NCI-H2107 treated with DMSO at 0.1 percent for 48 hours (cell line): ENCODE results near the gene UBXN6.

Experiments used
- DNase-seq: peaks from one replicate; lab custom pipeline; 2025; ENCODE audit not compliant: unreplicated experiment; lab: John Stamatoyannopoulos, UW

UBXN6 gene, protein sequence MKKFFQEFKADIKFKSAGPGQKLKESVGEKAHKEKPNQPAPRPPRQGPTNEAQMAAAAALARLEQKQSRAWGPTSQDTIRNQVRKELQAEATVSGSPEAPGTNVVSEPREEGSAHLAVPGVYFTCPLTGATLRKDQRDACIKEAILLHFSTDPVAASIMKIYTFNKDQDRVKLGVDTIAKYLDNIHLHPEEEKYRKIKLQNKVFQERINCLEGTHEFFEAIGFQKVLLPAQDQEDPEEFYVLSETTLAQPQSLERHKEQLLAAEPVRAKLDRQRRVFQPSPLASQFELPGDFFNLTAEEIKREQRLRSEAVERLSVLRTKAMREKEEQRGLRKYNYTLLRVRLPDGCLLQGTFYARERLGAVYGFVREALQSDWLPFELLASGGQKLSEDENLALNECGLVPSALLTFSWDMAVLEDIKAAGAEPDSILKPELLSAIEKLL

DNA sequence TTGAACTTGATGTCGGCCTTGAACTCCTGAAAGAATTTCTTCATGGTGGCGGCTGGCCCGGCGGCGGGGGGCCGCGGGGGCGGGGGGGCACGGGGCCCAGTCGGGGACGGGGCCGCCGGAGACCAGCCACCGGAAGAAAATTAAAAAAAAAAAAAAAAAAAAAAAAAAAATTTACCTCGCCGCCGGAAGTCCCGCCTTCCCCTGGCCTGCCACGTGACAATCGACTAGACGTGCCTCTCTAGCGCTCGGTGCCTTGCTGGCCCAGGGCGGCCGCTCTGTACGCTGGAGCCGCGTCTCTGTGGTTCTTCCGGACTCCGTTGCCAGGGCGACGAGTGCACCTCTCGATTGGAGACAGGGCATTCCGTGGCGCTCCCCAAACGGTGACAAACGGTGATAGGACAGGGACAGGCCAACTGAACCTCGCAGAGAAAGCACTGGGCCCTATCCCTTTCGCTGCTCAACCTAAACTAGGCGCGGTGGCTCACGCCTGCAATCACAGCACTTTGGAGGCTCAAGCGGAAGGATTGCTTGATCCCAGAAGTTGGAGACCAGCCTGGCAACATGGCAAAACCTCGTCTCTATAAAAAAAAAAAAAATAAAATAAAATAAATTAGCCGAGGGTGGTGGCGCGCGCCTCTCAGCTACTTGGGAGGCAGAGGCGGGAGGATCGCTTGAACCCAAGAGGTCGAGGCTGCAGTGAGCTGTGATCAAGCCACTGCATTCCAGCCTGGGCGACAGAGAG lies at the start of gene UBXN6:
Gene UBXN6, minus strand, starts transcription at position 141 of the 742 bp plus-strand sequence. Its CDS starts 97 bp downstream, at position 44.
- DNase-seq = peak; percentile 91

DNA sequence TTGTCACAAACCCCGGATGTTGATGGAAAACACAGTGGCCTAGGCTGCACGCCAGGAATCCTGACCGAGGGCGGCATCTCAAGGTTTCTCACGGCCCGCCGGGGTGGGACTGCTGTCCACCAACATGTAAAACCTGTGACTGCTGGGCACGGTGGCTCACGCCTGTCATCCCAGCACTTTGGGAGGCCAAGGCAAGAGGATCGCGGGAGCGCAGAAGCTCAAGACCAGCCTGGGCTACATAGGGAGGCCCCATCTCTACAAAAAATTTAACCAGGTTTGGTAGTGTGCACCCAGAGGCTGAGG lies 49.5 kb upstream of the UBXN6 start:
- no peak for DNase-seq

DNA sequence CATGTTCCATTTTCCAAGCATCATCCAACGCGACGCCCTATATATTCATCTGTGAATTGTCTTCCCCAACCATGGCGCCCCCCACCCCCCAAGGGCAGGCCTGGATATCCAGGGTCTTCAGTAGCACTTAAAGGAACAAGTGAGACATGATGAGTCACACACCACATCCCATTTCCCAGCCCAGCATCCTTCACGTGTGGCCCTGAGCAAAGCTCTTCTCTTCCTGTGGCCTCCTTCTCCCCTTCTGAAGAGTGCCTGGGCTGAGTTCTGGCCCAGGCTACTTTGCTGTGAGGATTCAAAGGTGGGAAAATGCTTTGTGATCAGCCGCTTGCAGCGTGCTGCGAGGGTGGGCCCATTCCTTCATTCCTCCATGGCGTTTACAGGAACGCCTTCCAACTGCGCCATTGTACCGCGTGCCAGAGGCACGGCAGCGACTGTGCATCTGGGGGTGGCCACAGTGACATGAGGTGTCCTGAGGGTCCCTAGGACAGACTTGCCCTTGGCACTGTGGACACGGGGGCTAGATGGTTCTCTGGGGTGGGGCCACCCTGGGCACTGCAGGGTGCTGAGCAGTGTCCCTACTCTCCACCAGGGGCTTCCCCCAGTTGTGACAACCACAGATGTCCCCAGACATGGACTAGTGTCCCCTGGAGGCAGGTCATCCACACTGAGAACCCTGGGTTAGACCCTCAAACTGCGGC lies 49.0 kb upstream of the UBXN6 start:
- DNase-seq = no peak

DNA sequence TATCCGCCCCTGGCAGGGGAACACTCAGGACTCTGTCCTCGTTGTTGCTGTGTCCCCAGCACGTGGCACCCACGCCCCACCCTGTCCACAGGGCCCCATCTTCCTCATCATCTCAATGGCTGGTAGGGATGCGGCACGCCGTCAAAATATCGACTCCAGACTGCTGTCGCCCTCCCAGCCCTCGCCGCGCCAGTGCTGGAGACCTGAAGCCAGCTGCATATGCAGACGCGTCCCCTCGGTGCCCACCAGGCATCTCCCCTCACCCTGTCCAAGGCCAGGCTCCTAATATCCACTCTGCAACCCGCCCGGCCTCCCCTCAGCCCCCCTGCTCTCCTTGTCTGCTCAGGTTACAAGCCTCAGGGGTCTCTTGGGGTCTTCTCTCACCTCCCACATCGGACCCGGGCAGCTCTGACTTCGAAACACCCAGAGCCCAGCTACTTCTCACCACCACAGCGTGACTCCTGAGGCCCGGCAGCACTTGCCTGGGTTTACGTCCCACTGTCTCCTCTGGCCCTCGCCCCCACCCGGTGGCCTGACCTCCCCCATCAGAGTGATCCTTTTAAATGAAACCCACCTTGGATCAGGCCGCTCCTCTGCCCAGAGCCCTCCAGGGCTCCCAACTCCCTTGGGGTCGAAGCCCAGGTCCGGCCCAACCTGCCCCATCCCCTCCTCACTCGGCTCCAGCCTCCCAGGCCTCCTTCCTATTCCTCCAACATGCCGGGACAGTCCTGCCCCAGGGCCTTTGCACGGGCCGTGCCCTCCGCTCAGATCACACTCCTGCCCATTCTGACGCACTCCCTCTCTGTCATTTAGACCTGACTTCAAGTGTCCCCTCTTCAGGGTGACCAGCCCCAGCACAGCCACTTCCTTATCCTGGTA lies 48.2 kb upstream of the UBXN6 start:
- no peak for DNase-seq

DNA sequence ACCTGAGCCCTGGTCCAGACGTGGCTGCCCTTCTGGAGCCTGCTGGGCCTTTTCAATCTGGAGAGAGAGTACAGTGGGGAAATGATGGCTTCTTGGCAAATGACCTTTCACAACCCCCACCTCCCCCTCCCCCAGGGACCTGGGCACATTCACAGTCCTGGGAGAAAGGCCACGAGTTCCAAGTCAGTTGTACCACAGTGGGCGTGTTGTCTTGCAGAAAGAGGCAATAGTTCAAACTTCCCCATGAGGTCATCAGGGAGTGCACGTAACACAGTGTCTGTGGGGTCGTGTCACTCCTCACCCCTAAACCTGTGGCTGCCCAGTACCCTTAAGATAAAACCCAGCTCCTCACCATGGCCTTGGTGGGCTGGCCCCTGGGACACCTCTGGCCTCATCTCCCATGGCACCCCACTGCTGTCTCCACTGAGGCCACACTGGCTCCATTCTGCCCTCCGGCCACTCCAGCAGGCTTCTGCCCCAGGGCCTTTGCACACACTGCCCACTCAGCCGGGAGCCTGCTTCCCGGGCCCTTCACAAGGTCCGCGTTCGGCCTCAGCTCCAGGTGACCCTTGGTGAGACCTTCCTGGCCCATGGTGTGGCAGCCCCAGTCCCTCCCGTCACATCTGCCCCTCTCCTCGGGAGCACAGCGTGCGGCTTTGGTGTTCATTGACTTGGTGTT lies 47.4 kb upstream of the UBXN6 start:
- DNase-seq = no peak

DNA sequence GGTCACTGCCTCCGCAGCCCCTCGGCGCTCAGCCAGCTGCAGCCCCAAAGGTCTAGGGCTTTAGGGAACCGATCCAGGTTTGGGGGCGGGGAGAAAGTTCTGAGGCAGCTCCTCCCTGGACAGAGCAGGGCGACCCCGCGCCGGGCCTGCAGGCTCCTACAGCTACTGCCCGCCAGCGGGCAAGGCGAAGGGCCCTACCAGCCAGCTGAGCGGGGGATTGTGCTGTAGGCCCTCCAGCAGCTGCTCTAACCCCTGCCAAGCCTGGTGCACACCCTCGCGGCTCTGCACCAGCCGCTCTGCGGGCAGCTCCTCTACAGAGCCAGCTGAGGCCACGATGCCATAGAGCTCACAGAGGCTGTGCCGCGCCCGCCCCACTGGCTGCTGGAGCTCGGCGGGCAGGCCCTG lies 46.7 kb upstream of the UBXN6 start:
- DNase-seq = peak; percentile 17

DNA sequence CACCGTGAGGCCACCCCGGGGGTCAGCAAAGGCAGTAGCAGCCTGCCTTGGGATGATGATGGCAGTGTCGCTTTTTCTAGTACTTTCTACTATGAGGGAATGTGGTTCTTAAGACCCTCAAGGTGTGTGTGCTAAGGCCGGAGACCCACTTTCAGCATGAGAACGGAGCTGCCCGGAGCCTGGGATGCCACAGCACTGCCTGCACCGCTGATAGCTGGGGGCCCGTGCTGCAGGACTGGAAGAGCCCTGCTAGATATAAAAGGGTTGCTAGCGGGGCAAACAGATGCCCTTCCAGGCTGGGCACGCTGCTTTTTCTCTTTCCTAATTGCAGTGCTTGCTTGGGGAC lies 46.2 kb upstream of the UBXN6 start:
- peak; percentile 13 for DNase-seq

DNA sequence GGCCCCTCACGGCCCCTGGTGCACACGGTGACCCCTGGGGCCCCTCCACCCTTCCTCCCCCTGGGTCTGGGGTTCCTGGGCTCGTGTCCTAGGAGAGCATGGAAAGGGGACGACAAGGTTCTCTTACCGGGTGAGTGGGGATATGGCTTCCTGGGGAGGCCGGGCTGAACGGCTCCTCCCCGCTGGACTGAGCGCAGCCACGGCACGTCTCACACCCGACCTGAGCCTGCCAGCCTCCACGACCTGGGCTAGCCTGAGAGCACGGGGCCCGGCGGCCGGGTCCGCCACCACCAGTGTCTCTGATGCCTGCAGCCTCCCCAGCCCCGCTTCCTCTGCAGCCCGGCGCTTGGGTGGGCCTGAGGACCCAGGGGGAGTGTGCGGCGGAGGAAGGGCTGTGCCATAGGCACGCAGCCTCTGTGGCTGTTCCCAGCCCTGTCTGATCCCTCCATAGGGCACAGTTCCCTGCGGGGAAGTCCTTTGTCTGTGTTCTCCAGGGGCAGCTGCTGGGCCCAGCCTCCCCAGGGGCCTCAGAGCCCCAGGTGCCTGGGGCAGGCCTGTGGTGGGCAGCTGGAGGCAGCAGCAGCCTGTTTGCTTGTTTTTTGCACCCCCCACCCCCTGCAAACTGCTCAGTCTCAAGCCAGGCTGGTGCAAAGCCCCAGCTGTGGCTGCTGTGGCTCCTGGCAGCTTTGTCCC lies 45.7 kb upstream of the UBXN6 start:
- peak; percentile 67 for DNase-seq

DNA sequence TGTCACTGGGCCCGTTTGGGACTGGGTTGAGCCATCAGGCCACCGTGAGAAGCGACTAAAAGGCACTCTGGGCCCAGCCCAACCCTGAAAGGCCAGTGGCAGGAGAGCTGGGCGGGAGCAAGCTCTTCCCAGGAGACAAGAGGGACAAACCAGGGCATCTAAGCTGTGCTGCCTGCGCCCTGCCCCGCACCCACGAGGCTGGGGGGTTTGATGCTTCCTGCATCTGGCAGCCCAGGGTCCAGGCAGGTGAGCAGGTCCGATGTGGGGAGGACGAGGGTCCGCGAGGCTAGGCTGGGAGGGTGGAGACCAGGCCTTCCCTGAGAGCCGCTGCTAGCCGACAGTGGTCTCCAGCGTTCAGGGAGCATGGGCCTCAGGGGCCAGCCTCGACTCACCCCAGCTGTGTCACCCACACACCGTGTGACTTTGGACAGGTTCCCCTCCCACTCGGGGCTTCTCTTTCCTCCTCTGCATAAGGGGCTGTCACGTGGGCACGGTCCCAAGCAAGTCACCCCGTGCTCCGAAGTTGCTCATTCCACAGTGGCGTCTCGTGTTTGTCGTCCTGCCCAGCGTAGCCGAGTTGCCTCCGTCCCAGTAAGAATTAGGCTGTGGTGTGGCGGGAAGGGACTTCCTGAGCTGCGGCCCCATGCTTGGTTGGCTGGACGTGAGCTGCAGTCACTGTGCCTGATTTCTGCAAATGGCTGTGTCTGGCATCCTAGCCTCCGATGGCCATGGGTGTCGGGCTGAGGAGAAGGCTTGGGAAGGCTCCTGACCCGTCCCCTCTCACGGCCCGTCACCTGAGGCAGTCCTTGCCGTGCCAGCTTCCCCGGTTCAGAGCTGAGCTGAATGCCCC lies 44.9 kb upstream of the UBXN6 start:
- no peak for DNase-seq

DNA sequence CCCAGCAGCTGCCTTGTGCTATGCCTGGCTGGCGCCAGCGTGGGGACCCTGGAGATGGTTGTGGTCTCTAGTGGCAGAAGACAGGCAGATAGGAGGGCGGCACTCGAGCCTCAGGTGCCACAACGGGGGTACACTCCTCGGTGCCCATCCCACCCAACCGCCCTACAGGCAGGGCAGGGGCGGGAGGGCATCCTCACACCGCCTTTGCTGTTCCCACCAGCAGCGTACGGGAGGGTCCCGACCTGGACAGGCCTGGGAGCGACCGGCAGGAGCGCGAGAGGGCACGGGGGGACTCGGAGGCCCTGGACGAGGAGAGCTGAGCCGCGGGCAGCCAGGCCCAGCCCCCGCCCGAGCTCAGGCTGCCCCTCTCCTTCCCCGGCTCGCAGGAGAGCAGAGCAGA lies 44.1 kb upstream of the UBXN6 start:
- DNase-seq = no peak

DNA sequence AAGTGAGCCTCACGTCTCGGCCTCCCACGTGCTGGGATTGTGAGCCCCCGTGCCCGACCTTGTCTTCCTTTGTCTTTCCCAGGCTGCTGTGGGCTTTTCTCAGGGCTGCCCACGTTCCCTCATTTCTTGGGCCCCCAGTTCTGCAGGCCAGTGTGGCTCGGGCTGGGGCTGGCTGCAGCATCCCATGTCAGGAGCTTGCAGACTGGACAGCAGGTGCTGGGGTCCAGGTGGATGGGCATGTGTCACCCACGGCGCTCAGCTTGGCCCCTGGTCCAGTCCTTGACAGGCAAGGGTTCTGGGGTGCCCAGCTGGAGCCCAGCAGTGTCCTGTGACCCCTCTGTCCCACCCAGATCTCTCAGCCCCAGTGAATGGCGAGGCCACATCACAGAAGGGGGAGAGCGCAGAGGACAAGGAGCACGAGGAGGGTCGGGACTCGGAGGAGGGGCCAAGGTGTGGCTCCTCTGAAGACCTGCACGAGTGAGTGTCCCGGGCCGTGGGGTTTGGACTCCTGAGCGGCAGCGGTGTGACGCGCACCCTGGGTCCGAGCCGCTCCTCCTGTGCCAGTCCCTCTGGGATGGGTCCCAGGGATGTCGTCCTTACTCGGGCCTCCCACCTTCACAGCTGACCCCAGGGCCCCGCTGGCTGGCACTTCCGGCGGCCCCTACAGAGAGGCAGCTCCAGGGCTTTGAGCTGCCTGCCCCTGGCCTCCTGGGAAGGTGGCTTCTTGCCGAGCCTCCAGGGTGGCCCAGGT lies 43.4 kb upstream of the UBXN6 start:
- DNase-seq = no peak

DNA sequence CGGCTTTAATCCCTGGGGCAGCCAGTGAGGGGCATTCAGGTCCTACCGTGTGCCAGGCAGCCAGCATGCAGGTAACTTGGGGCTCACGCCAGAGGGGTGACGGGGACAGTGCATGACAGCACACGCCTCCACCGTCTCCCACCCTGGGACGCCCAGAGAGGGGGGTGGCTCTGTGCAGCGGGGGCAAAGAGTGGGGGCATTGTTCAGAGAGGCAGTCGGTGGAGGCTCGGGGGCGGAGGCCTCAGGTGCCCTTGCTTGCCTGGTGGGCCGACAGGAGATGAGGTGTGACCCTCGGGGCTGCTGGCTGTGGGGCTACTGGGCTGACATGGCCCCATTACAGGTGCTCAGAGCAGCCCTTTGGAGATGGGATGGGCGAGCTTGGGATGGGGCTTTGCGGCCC lies 42.3 kb upstream of the UBXN6 start:
- no peak for DNase-seq

DNA sequence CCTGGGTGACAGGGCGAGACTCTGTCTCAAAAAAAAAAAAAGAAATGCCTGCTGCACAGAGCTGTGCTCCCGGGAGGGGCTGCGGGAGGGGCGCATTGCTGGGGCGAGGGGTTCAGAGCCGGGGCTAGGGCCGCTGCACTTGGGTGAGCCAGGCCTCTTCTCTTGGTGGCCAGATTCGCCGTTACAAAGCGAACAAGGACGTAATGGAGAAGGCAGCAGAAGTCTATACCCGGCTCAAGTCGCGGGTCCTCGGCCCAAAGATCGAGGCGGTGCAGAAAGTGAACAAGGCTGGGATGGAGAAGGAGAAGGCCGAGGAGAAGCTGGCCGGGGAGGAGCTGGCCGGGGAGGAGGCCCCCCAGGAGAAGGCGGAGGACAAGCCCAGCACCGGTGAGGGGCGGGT lies 41.7 kb upstream of the UBXN6 start:
- no peak for DNase-seq

DNA sequence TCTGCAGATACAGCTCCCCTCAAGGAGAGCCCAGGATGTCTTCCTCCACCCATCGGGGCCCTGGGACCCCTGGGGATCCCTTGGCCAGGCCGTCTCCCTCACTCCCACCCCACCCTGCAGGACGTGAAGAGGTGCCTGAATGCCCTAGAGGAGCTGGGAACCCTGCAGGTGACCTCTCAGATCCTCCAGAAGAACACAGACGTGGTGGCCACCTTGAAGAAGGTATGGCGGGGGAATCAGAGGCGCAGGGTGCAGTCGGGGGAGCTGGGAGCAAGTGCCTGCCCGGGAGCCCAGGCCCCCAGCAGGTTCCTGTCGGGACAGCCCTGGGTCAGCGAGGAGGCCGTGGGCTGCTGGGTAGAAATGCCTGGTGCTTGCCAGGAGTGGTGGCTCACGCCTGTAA lies 41.1 kb upstream of the UBXN6 start:
- no peak for DNase-seq

DNA sequence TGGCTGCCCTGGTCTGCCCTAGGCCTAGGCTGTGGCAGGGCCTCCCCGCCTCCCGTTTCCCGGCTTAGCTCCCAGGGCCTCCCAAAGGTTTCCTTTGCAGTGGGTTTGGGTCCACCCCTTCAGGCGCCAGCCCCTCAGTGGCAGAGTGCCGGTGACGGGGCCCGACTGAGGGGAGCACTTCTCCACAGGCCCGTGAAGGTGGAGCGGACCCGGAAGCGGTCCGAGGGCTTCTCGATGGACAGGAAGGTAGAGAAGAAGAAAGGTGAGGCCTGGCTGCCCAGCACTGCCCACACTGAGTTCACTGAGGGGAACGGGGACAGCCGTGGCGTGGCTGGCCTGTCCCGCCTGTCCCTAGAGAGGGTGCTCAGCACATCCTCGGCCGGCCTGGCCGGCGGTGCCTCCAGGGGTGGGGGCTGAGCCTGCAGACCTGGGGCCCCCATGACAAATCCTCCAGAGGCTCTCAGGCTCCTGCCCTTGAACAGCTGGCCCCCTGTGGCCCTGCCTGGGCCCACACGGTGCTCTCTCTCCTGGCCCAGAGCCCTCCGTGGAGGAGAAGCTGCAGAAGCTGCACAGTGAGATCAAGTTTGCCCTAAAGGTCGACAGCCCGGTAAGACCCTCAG lies 40.3 kb upstream of the UBXN6 start:
- DNase-seq = no peak

DNA sequence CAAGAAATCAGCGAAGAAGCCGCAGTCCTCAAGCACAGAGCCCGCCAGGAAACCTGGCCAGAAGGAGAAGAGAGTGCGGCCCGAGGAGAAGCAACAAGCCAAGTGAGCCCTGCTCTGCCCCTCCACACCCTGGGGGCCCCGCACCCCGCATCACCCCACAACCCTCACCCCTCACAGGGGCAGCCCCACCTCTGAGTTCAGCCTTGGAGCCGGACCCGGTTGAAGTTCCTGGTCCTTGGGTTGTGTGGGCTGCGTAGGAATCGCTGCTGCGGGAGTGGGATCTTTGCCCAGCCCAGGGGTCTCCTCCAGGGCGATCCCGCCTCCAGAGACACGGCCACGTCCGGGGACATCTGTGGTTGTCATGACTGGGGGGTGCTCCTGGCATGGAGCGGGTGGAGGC lies 38.7 kb upstream of the UBXN6 start:
- DNase-seq = no peak

DNA sequence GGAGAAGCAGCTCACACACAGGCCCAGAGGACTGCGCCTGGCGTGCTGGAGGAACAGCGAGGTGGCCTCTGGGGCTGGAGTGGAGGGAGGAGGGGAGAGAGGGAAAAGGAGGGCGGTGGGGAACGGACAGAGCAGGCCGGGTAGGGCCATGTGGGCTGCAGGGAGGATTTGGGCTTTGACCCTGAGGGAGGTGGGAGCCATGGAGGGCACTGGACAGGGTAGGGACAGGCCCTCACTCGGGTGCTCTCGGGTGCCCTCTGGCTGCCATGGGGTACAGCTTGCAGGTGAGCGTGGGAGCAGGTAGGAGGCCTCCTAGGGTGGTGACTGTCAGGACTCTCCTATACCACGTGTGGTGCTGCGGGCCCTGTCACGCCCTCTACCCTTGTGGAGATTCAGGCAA lies 37.9 kb upstream of the UBXN6 start:
- no peak for DNase-seq

DNA sequence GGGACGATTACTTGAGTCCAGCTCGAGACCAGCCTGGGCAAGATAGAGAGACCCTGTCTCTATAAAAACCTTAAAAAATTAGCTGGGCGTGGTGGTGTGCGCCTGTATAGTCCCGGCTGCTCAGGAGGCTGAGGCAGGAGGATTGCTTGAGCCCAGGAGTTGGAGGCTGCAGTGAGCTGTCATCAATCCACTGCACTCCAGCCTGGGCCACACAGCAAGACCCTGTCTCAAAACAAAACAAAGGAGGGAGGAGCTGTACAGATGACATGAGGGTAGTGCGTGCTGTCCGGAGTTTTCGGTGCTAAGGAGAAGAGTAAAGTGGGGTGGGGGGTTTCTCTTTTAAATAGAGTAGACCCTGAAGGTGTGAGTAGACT lies 37.1 kb upstream of the UBXN6 start:
- no peak for DNase-seq
